PC-3 (cell line): ENCODE data around the gene CNTNAP2.

Experiments
- CTCF ChIP-seq: fragments of 300-600 bp; sonication (generic); conservative IDR thresholded peaks from 2 replicates; pipeline ENCODE4 v1.5.1; 2017; ENCODE audit warnings: antibody characterized with exemption, low read depth, mild to moderate bottlenecking, low read length
- EZH2 ChIP-seq: fragments of 300-600 bp; sonication (generic); IDR thresholded peaks from one replicate; pipeline ENCODE4 v1.6.1; 2017; ENCODE audit warnings: antibody characterized with exemption, mild to moderate bottlenecking, low read length; ENCODE audit not compliant: unreplicated experiment

- no peak for TF ChIP-seq CTCF
- no peak for TF ChIP-seq EZH2
Observed at GRCh38 chr7:148187471-148187870, 2070.9 kb downstream of the CNTNAP2 start.
